OCI-LY3 (cell line): ENCODE results near the gene DENND4A.
"Not testable (repeated sequence)": the region's sequence is repeated elsewhere in the genome, so short reads cannot be mapped to it uniquely, and the experiment has no call there.

Source experiments
- H2AFZ ChIP-seq: fragments of 200-600, 300-600 bp; shearing (Covaris generic); 2 replicates; pipeline ENCODE4 v1.6.0; 2014; ENCODE audit warnings: antibody characterized with exemption, low read depth, low read length
- H3K27ac ChIP-seq: fragments of 200-600, 300-600 bp; sonication (generic); 2 replicates; pipeline ENCODE4 v1.5.1; 2014; ENCODE audit warnings: mild to moderate bottlenecking, low read length, moderate library complexity, mixed read lengths
- H3K27me3 ChIP-seq: fragments of 200-600, 300-600 bp; sonication (generic); 2 replicates; pipeline ENCODE4 v1.6.1; 2014; ENCODE audit warnings: low read depth, low read length, mixed read lengths
- H3K36me3 ChIP-seq: fragments of 200-600, 300-600 bp; sonication (generic); replicated peaks from 2 replicates; pipeline ENCODE3; 2014; ENCODE audit warnings: low read depth, low read length, mixed read lengths
- H3K4me1 ChIP-seq: fragments of 300-600, 200-600 bp; sonication (generic); 2 replicates; pipeline ENCODE4 v1.6.1; 2014; ENCODE audit warnings: low read length, mixed read lengths
- H3K4me2 ChIP-seq: fragments of 200-600, 300-600 bp; sonication (generic); 2 replicates; pipeline ENCODE4 v1.6.1; 2014; ENCODE audit warnings: low read length, mixed read lengths
- H3K4me3 ChIP-seq: fragments of 300-600, 200-600 bp; sonication (generic); 2 replicates; pipeline ENCODE4 v1.5.1; 2014; ENCODE audit warnings: antibody characterized with exemption, mild to moderate bottlenecking, low read length, moderate library complexity
- H3K79me2 ChIP-seq: fragments of 300-600, 200-600 bp; shearing (Covaris generic); 2 replicates; pipeline ENCODE4 v1.6.1; 2014; ENCODE audit warnings: mild to moderate bottlenecking, low read length, mixed read lengths
- H3K9ac ChIP-seq: fragments of 300-600, 200-600 bp; shearing (Covaris generic); 2 replicates; pipeline ENCODE4 v1.6.0; 2014; ENCODE audit warnings: mild to moderate bottlenecking, low read length, moderate library complexity
- H3K9me3 ChIP-seq: fragments of 200-600, 300-600 bp; shearing (Covaris generic); 2 replicates; pipeline ENCODE4 v1.6.1; 2014; ENCODE audit warnings: low read length, mixed read lengths; ENCODE audit not compliant: insufficient read depth
- H4K20me1 ChIP-seq: fragments of 200-600, 300-600 bp; sonication (generic); 2 replicates; pipeline ENCODE4 v1.6.1; 2016; ENCODE audit warnings: low read length, mixed read lengths; ENCODE audit not compliant: insufficient read depth
- EZH2phosphoT487 ChIP-seq: fragments of 200-600 bp; shearing (Covaris generic); IDR thresholded peaks from 2 replicates; pipeline ENCODE4 v1.6.1; 2018; ENCODE audit warnings: antibody characterized with exemption, mixed run types, low read depth
- TF ChIP-seq, protein P1 (sequence below): fragments of 200-600, 300-600 bp; sonication (generic); IDR thresholded peaks from 2 replicates; pipeline ENCODE4 v1.5.1; 2014; ENCODE audit warnings: antibody characterized with exemption, low read length, low read depth

DENND4A gene

GRCh38 chr15:65743637-65744252 lies 48.3 kb downstream of the DENND4A start:
- no peak overlapping the region for H3K27ac ChIP-seq
- no peak overlapping the region for H3K4me3 ChIP-seq
- peaks cover 7% of the 10 kb centered on the region for H3K36me3 ChIP-seq

GRCh38 chr15:65740148-65740547 lies 51.9 kb downstream of the DENND4A start:
- no peak overlapping the region for H3K4me3 ChIP-seq
- no peak overlapping the region for H2AFZ ChIP-seq
- TF ChIP-seq, protein P1, sequence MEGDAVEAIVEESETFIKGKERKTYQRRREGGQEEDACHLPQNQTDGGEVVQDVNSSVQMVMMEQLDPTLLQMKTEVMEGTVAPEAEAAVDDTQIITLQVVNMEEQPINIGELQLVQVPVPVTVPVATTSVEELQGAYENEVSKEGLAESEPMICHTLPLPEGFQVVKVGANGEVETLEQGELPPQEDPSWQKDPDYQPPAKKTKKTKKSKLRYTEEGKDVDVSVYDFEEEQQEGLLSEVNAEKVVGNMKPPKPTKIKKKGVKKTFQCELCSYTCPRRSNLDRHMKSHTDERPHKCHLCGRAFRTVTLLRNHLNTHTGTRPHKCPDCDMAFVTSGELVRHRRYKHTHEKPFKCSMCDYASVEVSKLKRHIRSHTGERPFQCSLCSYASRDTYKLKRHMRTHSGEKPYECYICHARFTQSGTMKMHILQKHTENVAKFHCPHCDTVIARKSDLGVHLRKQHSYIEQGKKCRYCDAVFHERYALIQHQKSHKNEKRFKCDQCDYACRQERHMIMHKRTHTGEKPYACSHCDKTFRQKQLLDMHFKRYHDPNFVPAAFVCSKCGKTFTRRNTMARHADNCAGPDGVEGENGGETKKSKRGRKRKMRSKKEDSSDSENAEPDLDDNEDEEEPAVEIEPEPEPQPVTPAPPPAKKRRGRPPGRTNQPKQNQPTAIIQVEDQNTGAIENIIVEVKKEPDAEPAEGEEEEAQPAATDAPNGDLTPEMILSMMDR = no peak
- no peak for TF ChIP-seq EZH2phosphoT487
- H3K4me2 ChIP-seq = no peak overlapping the region
- H3K79me2 ChIP-seq = no peaks in the 10 kb centered on the region
- H3K36me3 ChIP-seq = peaks cover 28% of the 10 kb centered on the region
- no peak overlapping the region for H3K27ac ChIP-seq
- H3K4me1 ChIP-seq = no peaks in the 10 kb centered on the region
- H3K9ac ChIP-seq = no peak overlapping the region
- H3K9me3 ChIP-seq = no peaks in the 10 kb centered on the region
- H4K20me1 ChIP-seq = peaks cover 14% of the 10 kb centered on the region
- H3K27me3 ChIP-seq = no peaks in the 10 kb centered on the region

More at GRCh38 chr15:65743637-65744252, 48.3 kb downstream of the DENND4A start:
- Histone ChIP-seq H3K4me1 (no peaks in the 10 kb centered on the region), H3K79me2 (no peaks in the 10 kb centered on the region), H2AFZ (no peak overlapping the region), H3K9me3 (no peaks in the 10 kb centered on the region), H3K27me3 (no peaks in the 10 kb centered on the region), H3K4me2 (no peak overlapping the region), H3K9ac (no peak overlapping the region), H4K20me1 (peaks cover 21% of the 10 kb centered on the region)
- TF ChIP-seq, protein P1 = no peak
- TF ChIP-seq EZH2phosphoT487 = no peak

DNA sequence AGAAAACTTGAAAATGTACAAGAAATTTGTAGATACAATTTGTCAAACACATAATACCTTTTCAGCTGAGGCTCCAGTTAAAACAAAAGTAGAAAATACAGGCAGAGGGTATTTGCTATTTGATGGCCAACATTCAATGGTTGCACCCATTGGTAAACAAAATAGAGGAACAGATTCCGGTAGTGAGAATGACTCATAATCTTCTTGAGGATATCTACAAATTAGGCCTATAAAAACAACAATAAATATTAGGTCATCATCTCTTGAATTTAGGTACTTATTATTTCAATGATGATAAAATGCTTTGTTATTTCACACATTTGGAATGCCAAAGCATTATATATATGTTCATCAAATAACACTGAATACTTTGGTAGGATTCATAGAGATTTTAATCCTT lies 53.4 kb downstream of the DENND4A start:
- no peak overlapping the region for H3K4me2 ChIP-seq
- no peaks in the 10 kb centered on the region for H3K79me2 ChIP-seq
- no peak overlapping the region for H3K4me3 ChIP-seq
- TF ChIP-seq EZH2phosphoT487 = no peak
- H3K36me3 ChIP-seq = peaks cover 28% of the 10 kb centered on the region
- no peaks in the 10 kb centered on the region for H3K27me3 ChIP-seq
- H3K4me1 ChIP-seq = no peaks in the 10 kb centered on the region
- no peak overlapping the region for H3K27ac ChIP-seq
- H2AFZ ChIP-seq = no peak overlapping the region
- H3K9ac ChIP-seq = no peak overlapping the region
- H3K9me3 ChIP-seq = no peaks in the 10 kb centered on the region
- H4K20me1 ChIP-seq = peaks cover 8% of the 10 kb centered on the region

DNA sequence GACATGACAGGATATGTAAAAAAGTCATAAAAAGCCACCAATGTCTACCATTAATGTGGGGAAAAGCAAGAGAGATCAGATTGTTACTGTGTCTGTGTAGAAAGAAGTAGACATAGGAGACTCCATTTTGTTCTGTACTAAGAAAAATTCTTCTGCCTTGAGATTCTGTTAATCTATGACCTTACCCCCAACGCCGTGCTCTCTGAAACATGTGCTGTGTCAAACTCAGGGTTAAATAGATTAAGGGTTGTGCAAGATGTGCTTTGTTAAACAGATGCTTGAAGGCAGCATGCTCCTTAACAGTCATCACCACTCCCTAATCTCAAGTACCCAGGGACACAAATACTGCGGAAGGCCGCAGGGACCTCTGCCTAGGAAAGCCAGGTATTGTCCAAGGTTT lies 58.5 kb downstream of the DENND4A start:
- peaks cover 57% of the 10 kb centered on the region for H3K36me3 ChIP-seq
- not testable (repeated sequence) for H3K4me1 ChIP-seq, H2AFZ ChIP-seq, H3K9me3 ChIP-seq, H3K27ac ChIP-seq, H3K27me3 ChIP-seq, H3K4me2 ChIP-seq, H3K9ac ChIP-seq, H4K20me1 ChIP-seq, H3K4me3 ChIP-seq, H3K79me2 ChIP-seq

- Histone ChIP-seq H3K27ac (no peak overlapping the region), H3K36me3 (peaks cover 51% of the 10 kb centered on the region), H2AFZ (no peak overlapping the region), H3K9me3 (no peaks in the 10 kb centered on the region), H3K9ac (no peak overlapping the region), H3K27me3 (no peaks in the 10 kb centered on the region), H3K4me3 (no peak overlapping the region), H4K20me1 (no peaks in the 10 kb centered on the region), H3K79me2 (no peaks in the 10 kb centered on the region), H3K4me2 (no peak overlapping the region), H3K4me1 (no peaks in the 10 kb centered on the region)
- no peak for TF ChIP-seq EZH2phosphoT487
- TF ChIP-seq, protein P1 = no peak
These were observed 59.4 kb downstream of the DENND4A start for GRCh38 chr15:65732698-65733097.
